ENCODE data around the gene SNAPIN. TPM values are rescaled to one million over a fixed set of nuclear protein-coding genes. Genes with fewer than 3 reads are reported as not detected.
A peak's percentile ranks its signal among the peaks of the same experiment; 100 is the strongest.

The SNAPIN gene
- total and polyA plus RNA-seq, 9 of the 15 experiments (the other 6 are each of a cell fraction or from before 2014, with no cell fraction given): 11.2 to 43.9 (median 32.3) TPM

DNA sequence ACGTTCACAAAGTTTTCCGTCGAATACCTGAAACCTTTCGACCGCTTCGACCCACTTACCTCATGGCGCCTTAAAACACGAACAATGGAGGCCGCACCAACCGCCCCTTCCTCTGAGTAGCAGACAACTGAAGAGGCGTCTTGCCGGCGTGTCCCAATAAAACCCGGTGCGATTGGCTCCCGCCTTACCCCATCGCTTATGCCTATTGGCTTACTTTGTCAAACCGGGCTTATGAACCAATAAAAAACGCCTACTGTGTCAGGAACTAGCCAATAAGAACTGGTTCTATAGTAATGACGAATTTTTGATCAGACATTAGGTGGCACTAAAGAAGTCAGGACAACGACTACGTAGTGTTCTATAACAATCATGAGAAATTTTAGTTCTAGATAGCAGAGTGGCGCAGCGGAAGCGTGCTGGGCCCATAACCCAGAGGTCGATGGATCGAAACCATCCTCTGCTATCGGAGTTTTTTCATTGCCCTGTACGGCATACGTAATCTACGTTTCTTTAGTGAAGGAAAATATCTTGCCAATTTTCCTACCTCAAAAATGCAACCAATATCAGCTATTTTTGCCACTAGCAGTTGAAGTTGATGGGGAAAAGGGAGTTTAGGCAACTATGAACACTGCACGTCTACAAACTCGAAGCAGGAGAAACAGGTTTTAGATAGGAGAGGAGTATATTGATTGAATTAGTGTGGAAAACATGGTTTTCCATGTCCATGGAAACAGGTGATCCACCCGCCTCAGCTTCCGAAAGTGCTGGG, 12.5 kb downstream of the SNAPIN start, which contains the start of gene ILF2 (continued):
- TF ChIP-seq JUND (IDR thresholded peaks at IDR 0.05; ENCODE audit: borderline replicate concordance, low read depth, low read length) (no peak; the same call in 1 of the 2 replicates), JUND (tag; IDR thresholded peaks at IDR 0.05; ENCODE audit: borderline replicate concordance, low read depth, low read length) (peak; percentile 60; the same call in 2 of the 3 replicates), CBX5 (IDR thresholded peaks at IDR 0.05; ENCODE audit: borderline replicate concordance, low read depth) (no peak), FOS (IDR thresholded peaks at IDR 0.05; ENCODE audit: extremely low read depth, insufficient read length) (peak; percentile 97), ZNF707 (CRISPR knock-in tag; conservative IDR thresholded peaks at IDR 0.05) (no peak), RFX1 (IDR thresholded peaks at IDR 0.05) (no peak; the same call in 1 of the 2 replicates), CHCHD3 (CRISPR knock-in tag; IDR thresholded peaks at IDR 0.05) (no peak), KLF16 (IDR thresholded peaks at IDR 0.05) (no peak), MCM7 (IDR thresholded peaks at IDR 0.05) (no peak), ELF4 (CRISPR knock-in tag; IDR thresholded peaks at IDR 0.05) (no peak)
- TF ChIP-seq, protein P1, sequence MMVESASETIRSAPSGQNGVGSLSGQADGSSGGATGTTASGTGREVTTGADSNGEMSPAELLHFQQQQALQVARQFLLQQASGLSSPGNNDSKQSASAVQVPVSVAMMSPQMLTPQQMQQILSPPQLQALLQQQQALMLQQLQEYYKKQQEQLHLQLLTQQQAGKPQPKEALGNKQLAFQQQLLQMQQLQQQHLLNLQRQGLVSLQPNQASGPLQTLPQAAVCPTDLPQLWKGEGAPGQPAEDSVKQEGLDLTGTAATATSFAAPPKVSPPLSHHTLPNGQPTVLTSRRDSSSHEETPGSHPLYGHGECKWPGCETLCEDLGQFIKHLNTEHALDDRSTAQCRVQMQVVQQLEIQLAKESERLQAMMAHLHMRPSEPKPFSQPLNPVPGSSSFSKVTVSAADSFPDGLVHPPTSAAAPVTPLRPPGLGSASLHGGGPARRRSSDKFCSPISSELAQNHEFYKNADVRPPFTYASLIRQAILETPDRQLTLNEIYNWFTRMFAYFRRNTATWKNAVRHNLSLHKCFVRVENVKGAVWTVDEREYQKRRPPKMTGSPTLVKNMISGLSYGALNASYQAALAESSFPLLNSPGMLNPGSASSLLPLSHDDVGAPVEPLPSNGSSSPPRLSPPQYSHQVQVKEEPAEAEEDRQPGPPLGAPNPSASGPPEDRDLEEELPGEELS (CRISPR knock-in tag; IDR thresholded peaks at IDR 0.05; ENCODE audit: borderline replicate concordance): 0 out of 2 replicates have a peak, but pooled peaks have one; percentile 33
- TF ChIP-seq, protein P2, sequence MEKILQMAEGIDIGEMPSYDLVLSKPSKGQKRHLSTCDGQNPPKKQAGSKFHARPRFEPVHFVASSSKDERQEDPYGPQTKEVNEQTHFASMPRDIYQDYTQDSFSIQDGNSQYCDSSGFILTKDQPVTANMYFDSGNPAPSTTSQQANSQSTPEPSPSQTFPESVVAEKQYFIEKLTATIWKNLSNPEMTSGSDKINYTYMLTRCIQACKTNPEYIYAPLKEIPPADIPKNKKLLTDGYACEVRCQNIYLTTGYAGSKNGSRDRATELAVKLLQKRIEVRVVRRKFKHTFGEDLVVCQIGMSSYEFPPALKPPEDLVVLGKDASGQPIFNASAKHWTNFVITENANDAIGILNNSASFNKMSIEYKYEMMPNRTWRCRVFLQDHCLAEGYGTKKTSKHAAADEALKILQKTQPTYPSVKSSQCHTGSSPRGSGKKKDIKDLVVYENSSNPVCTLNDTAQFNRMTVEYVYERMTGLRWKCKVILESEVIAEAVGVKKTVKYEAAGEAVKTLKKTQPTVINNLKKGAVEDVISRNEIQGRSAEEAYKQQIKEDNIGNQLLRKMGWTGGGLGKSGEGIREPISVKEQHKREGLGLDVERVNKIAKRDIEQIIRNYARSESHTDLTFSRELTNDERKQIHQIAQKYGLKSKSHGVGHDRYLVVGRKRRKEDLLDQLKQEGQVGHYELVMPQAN (IDR thresholded peaks at IDR 0.05; ENCODE audit: borderline replicate concordance): peak; percentile 39; the same call in 1 of the 2 replicates
- TF ChIP-seq, protein P3, sequence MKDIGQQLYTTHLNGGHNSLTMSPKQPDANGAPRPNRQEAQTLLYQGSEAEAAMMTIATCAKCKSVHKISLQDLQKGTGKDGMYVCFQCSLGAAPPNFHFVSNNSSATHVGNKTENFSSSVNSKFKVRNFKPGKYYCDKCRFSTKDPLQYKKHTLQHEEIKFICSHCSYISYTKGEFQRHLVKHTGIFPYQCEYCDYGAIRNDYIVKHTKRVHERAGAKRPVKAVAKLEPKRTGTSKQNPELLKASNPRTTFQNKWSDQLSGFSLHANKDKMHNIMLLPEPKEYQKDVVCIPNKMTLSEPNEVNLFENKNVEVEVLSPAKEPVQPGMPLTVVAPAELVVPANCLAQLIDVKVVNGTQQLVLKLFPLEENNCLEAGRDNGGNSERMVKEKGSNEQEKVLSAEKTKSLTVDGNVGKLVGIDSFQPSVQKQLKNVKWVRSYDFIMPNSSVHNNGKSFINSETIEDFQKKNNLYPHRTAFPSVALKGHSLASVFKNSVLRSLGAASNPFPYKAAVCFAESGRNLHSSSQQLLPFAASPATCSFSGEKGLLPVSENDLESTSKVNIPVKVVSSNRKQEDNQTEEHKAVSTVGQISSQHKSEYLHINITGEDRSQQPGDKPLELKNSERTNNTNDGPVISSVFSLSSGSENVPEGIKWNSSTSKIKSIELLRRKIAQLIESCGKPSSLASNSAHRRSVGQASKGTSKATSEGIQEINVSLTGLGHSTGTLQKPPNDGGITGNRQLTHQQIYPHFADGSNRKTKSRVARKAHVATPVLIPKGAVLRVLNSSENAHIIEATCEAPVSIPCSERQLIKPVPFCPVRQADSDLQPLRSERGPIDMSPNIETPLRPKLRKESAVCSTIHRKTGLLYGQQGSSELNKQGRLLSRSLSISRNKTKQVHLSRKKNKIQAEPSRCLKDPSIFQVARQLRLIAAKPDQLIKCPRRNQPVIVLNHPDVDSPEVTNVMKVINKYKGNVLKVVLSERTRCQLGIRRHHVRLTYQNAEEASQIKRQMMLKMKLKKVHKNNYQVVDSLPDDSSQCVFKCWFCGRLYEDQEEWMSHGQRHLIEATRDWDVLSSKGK (CRISPR knock-in tag; IDR thresholded peaks at IDR 0.05): no peak
- TF ChIP-seq, protein P4, sequence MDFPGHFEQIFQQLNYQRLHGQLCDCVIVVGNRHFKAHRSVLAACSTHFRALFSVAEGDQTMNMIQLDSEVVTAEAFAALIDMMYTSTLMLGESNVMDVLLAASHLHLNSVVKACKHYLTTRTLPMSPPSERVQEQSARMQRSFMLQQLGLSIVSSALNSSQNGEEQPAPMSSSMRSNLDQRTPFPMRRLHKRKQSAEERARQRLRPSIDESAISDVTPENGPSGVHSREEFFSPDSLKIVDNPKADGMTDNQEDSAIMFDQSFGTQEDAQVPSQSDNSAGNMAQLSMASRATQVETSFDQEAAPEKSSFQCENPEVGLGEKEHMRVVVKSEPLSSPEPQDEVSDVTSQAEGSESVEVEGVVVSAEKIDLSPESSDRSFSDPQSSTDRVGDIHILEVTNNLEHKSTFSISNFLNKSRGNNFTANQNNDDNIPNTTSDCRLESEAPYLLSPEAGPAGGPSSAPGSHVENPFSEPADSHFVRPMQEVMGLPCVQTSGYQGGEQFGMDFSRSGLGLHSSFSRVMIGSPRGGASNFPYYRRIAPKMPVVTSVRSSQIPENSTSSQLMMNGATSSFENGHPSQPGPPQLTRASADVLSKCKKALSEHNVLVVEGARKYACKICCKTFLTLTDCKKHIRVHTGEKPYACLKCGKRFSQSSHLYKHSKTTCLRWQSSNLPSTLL (IDR thresholded peaks at IDR 0.05): peak; percentile 76
- TF ChIP-seq, protein P5, sequence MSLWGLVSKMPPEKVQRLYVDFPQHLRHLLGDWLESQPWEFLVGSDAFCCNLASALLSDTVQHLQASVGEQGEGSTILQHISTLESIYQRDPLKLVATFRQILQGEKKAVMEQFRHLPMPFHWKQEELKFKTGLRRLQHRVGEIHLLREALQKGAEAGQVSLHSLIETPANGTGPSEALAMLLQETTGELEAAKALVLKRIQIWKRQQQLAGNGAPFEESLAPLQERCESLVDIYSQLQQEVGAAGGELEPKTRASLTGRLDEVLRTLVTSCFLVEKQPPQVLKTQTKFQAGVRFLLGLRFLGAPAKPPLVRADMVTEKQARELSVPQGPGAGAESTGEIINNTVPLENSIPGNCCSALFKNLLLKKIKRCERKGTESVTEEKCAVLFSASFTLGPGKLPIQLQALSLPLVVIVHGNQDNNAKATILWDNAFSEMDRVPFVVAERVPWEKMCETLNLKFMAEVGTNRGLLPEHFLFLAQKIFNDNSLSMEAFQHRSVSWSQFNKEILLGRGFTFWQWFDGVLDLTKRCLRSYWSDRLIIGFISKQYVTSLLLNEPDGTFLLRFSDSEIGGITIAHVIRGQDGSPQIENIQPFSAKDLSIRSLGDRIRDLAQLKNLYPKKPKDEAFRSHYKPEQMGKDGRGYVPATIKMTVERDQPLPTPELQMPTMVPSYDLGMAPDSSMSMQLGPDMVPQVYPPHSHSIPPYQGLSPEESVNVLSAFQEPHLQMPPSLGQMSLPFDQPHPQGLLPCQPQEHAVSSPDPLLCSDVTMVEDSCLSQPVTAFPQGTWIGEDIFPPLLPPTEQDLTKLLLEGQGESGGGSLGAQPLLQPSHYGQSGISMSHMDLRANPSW (CRISPR knock-in tag; IDR thresholded peaks at IDR 0.05): no peak

Measured in K562 (cell line).